ENCODE results near the gene CKAP2.
"Not testable (repeated sequence)": the region's sequence is repeated elsewhere in the genome, so short reads cannot be mapped to it uniquely, and the experiment has no call there.

The CKAP2 gene

DNA sequence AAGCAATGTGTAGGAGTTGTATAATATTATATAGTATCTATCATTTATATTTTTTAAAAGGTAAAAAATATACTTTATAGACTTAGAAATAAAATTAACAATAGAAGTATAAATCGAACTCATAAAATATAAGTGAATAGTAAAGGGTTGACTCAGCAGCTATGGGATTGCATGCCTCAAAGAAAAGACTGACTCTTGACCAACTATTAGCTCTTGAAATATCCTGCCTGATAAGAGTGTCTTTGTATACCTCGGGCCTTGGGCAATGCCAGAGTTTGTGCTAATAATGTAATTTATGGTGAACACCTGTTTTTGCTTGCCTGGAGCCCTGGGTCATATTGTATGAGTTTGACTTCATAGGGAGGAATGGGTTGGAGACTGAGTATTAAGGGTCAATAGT, 31.8 kb downstream of the CKAP2 start:
- not testable (repeated sequence) for H3K4me3 Mint-ChIP-seq; DNase-seq; ATAC-seq; H3K9me3 Mint-ChIP-seq; H3K4me1 Mint-ChIP-seq; H3K27me3 Mint-ChIP-seq; H3K36me3 Mint-ChIP-seq (ENCODE audit: low read depth); H3K27ac Mint-ChIP-seq

DNA sequence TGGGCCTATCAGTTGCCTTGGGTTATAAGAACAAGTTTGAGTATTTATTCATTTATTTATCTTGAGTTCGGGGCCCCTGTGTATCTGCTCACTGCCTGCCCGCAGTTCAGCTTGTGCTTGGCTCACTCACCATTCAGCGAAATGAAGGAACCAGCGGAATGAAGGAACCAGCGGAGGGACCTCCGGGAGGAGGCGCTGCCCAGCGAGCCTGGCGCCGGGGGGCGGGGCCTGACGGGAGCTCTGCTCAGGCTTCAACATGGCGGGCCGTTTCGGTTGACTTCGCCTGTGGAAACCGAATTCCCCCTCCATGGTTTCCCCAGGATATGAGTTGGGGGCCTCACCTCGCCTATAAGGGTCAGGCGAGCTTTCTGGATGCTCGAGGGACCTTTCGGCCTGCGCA, 33.5 kb downstream of the CKAP2 start:
- not testable (repeated sequence) for H3K36me3 Mint-ChIP-seq (ENCODE audit: low read depth); H3K27ac Mint-ChIP-seq; H3K4me1 Mint-ChIP-seq; DNase-seq; H3K9me3 Mint-ChIP-seq; H3K4me3 Mint-ChIP-seq; H3K27me3 Mint-ChIP-seq; ATAC-seq

DNA sequence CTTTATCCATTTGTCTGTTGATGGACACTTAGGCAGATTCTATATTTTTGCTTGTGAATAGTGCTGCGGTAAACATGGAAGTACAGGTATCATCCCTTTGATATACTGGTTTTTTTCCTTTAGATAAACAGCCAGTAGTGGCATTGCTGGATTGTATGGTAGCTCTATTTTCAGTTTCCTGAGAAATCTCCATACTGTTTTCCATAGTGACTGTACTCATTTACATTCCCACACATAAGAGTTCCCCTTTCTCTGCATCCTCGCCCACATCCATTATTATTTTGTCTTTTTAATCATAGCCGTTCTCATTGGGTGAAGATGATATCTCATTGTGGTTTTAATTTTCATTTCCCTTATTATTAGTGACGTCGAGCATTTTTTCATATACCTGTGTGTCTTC, 35.7 kb downstream of the CKAP2 start:
- not testable (repeated sequence) for H3K9me3 Mint-ChIP-seq; ATAC-seq; H3K4me1 Mint-ChIP-seq; H3K4me3 Mint-ChIP-seq; DNase-seq; H3K36me3 Mint-ChIP-seq (ENCODE audit: low read depth); H3K27ac Mint-ChIP-seq; H3K27me3 Mint-ChIP-seq

DNA sequence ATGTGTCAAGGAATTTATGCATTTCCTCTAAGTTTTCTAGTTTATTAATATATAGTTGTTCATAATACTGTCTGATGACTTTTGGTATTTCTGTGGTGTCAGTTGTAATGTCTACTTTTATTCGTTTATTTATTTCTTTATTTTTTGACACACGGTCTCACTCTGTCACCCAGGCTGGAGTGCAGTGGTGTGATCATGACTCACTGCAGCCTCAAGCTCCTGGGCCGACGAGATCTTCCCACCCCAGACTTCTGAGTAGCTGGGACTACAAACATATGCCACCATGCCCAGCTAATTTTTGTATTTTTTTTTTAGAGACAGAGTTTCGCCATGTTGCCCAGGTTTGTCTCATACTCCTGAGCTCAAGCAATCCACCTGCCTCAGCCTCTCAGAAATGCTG, 39.0 kb downstream of the CKAP2 start:
- not testable (repeated sequence) for H3K4me3 Mint-ChIP-seq; H3K27me3 Mint-ChIP-seq; H3K36me3 Mint-ChIP-seq (ENCODE audit: low read depth); DNase-seq; ATAC-seq; H3K27ac Mint-ChIP-seq; H3K4me1 Mint-ChIP-seq; H3K9me3 Mint-ChIP-seq

DNA sequence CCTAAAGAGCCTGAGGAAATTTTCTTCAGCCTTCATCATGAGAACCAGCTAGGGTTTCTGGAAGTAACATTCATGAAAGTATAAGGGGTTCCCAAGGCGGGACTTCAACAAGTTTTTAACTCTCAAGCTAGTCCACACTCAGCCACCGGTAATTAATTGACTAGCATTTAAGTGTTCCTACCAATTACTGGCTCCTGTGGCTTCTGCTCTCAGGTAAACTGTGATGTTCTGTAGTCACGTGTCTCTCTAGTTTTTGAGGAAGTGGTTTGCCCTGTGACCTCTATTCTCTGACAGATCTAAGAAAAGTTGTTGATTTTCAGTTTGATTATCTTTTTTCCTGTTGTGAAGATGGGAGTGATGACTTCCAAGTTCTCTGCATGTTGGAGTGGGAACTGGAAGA, 42.7 kb downstream of the CKAP2 start:
- ATAC-seq; H3K36me3 Mint-ChIP-seq (ENCODE audit: low read depth); H3K4me1 Mint-ChIP-seq; DNase-seq; H3K27me3 Mint-ChIP-seq; H3K4me3 Mint-ChIP-seq; H3K9me3 Mint-ChIP-seq; H3K27ac Mint-ChIP-seq: not testable (repeated sequence)

DNA sequence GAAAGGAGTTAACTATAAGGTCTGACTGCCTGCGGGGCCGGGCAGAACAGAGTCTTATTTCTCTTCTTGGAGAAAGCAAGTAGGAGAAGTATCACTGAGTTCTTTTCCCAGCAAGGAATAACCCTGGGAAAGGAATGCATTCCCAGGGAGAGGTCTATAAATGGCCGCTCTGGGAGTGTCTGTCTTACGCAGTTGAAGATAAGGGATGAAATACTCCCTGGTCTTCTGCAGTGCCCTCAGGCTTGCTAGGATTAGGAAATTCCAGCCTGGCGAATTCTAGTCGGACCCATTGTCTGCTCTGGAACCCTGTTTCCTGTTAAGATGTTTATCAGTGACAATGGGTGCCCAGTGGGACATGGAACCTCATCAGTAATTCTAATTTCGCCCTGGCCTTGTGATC, 47.0 kb downstream of the CKAP2 start:
- DNase-seq; H3K27me3 Mint-ChIP-seq; H3K4me1 Mint-ChIP-seq; H3K36me3 Mint-ChIP-seq (ENCODE audit: low read depth); H3K27ac Mint-ChIP-seq; ATAC-seq; H3K4me3 Mint-ChIP-seq: not testable (repeated sequence)
- H3K9me3 Mint-ChIP-seq, result peaks cover 14% of the 10 kb centered on the region

DNA sequence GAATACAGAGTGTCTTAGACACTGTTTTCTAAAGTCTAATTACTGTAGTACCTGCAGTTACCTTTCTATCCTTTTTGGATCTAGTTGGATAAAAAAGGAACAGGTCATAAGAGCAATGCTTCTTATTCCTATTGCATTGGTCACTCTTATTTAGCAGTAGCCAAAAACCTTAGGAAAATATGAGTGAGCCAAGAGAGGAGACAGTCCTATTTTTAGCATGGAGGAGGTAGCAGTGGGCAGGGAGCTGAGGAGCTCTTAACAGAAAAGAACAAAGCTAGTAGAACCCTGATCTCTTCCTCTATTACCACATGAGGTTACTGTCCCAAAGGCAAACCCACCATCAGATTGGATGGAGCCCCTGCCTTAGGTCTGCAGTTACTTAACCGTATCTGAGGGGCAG, 50.6 kb downstream of the CKAP2 start:
- H3K4me3 Mint-ChIP-seq; H3K27ac Mint-ChIP-seq; H3K36me3 Mint-ChIP-seq (ENCODE audit: low read depth); H3K4me1 Mint-ChIP-seq; ATAC-seq; H3K27me3 Mint-ChIP-seq; DNase-seq: not testable (repeated sequence)
- H3K9me3 Mint-ChIP-seq, result peaks cover 14% of the 10 kb centered on the region

DNA sequence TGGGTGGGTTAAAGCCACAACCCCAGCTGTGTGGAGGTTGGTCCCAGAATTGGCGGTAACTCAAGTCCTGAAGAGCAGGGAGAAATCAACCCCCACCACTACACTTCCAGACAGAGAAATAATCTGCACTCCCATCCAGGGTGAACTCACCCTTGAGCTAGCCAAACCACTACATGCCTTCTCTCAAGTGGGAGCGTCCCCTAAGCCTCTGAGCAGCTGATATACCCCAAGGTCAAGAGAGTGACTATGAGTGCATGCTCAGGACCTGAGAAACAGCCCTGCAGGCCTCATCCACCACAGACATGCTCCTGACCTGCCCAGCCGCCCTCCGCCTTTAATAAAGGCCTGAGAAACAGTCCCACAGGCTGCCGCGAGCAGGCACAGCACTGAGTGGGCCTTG, 54.3 kb downstream of the CKAP2 start:
- H3K4me1 Mint-ChIP-seq; H3K36me3 Mint-ChIP-seq (ENCODE audit: low read depth); H3K4me3 Mint-ChIP-seq; ATAC-seq; H3K27me3 Mint-ChIP-seq; H3K27ac Mint-ChIP-seq; H3K9me3 Mint-ChIP-seq; DNase-seq: not testable (repeated sequence)

DNA sequence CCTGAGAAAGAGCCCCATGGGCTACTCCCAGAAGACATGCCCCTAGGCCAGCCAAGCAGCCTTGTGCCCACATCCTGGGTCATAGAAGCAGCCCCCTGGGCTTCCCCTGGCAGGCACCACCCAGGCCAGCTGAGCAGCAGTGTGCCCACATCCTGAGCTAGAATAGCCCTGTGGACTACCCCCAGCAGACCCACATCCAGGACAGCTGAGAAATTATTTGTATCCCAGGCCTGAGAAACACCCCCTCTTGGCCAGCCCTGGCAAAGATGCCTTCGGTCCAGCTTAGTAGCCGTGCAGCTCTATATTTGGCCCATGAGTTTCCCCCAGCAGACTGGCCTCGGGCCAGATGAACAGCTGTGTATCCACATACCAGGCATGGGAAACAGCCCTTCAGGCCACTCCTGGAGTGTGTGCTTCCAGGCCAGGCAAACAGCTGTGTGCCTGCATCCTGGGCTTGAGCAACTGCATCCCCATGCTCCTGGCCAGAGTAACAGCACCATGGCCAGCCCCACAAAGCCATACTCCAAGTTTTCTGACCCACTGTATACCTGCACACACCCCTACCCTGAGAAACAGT, 55.0 kb downstream of the CKAP2 start:
- H3K9me3 Mint-ChIP-seq; H3K27ac Mint-ChIP-seq; H3K4me3 Mint-ChIP-seq; DNase-seq; ATAC-seq; H3K36me3 Mint-ChIP-seq (ENCODE audit: low read depth); H3K4me1 Mint-ChIP-seq; H3K27me3 Mint-ChIP-seq: not testable (repeated sequence)

DNA sequence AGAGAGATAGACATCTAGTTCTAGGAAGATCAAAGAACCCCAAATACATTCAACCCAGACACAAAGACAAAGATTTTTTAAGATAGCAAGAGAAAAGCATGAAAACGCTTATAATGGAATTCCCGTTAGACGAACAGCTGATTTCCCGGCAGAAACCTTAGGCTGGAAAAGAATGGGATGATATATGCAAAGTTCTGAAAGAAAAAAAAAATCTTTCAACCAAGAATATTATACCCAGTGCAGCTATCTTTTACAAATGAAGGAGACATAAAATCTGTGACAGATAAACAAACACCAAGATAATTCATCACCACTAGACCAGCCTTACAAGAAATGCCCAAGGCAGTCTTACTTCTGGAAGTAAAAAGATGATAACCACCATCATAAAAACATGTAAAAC, 56.3 kb downstream of the CKAP2 start:
- not testable (repeated sequence) for H3K4me3 Mint-ChIP-seq; H3K27me3 Mint-ChIP-seq; DNase-seq; H3K27ac Mint-ChIP-seq; ATAC-seq; H3K9me3 Mint-ChIP-seq; H3K36me3 Mint-ChIP-seq (ENCODE audit: low read depth); H3K4me1 Mint-ChIP-seq

DNA sequence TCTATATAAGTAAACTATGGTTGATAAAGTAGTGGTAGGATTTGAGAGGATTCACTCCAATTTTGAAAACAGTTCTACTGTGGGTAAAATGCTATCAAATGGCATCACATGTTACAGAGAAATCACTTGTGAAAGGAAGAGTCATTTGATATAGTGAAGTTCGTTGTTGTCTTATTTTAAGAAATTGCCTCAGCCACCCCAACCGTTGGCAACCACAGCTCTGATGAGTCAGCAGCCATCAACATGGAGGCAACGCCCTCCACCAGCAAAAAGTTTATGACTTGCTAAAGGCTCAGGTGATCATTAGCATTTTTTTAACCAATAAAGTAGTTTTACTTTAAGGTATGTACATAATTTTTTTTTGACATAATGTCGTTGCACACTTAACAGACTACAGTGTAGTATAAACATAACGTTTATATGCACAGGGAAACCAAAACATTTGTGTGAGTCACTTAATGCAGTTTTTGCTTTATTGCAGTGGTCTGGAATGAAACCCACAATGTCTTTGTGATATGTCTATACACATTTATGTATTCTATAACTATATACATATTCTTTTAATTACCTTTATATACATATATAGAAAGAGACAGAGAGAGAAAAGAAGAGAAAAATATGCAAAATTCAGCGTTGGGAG, 58.8 kb downstream of the CKAP2 start:
- H3K9me3 Mint-ChIP-seq; H3K4me1 Mint-ChIP-seq; H3K4me3 Mint-ChIP-seq; H3K27ac Mint-ChIP-seq; H3K36me3 Mint-ChIP-seq (ENCODE audit: low read depth); H3K27me3 Mint-ChIP-seq: not testable (repeated sequence)
- ATAC-seq (peak; percentile 33), DNase-seq (peak; percentile 3)

DNA sequence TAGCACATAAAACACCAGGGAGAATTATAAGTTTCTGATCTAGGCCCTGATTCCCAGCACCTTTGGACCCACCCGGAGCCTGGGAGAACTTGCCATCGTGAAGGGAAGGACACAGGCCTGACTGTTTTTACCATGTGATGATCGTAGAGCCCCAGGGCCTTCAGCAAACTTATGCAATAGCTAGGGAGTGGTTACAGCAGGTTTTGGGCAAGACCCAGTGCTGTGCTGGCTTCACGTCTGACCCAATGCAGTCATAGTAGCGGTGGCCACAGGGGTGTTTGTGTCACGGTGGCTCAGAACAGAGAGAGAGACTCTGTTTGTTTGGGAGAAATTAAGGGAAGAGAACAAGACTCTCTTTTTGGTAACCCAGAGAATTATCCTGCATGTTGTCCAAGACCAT, 68.0 kb downstream of the CKAP2 start:
- H3K9me3 Mint-ChIP-seq; ATAC-seq; H3K27ac Mint-ChIP-seq; H3K27me3 Mint-ChIP-seq; H3K4me1 Mint-ChIP-seq; DNase-seq; H3K36me3 Mint-ChIP-seq (ENCODE audit: low read depth); H3K4me3 Mint-ChIP-seq: not testable (repeated sequence)
